ENCODE data around the gene PLAGL1.

The PLAGL1 gene

DNA sequence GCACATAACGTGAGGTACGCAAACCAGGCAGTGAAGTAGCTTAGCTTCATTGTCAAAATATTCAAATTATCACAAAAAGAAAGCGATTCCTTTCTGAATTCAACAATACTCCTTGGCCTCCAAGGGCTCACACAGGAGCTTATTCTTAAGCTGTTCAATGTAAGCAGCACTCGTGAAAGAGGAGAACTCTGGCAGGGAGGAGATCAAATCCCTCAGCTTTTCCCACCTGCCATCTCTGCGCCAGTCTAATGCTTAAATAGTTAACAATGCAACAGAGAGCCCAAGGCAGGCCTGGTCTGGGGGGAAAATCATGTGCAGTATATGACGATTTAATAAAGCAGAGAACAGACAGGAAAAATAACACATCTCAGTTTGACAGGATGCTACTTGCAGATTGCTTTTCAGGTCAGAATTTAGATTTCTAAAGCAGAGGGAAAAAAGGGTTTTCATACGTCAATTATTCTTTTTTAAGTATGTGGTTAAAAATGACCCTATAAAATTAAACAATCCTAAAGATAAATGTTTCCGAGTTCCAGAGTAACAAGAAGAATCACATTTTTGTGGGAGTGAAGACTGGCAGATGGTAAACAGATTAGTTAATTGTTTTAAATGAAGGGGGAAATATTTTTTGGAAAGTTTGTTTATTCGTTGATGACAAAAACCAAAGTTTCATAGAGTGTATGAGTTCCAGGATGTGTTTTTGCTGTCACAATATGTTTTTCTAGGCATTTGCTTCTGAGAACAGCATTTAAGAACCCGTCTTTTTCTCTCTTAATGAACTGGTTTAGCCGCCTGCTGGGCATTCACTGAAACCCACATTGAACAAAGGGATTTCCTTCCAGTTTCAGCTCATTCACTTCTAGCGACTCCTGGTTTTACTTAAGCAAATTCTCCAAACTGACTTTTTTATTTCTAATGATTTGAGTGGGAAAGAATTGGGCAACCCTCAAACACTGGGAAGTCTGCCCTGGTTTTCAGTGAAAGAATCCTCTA is 45.9 kb downstream of the PLAGL1 start:
- Histone ChIP-seq H3K4me1 (ENCODE audit: control insufficient read depth, low read depth, low read length) (peaks cover 89% of the 10 kb centered on the region), H3K27ac (ENCODE audit: low read length) (no peak overlapping the region), H3K36me3 (ENCODE audit: control insufficient read depth, low read depth, low read length) (no peaks in the 10 kb centered on the region), H3K4me3 (ENCODE audit: low read length) (peak overlapping the region; percentile 24), H3K9me3 (ENCODE audit: control insufficient read depth, low read depth, low read length) (no peaks in the 10 kb centered on the region), H3K9ac (ENCODE audit: low read length) (no peak overlapping the region), H3K27me3 (ENCODE audit: control insufficient read depth, insufficient read depth, low read length) (peaks cover 99% of the 10 kb centered on the region)

DNA sequence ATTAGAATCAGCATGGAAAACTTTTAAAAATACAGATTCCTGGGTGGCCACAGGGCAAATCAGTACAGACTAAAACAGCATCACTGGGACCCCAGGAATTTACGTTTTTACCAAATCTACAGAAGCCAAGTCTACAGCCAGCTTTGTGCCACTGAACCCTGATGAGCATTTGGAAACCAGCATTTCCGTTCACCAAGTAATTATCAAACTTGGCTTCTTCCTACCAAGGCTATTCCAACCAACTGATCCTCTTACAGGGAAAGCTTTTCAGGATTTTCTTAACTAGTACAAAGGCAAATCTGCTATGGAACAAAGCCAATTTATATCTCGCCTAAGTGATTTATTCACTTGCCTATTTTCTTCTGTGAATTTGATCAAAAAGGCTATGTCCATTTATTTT is 47.0 kb downstream of the PLAGL1 start:
- peaks cover 99% of the 10 kb centered on the region for H3K27me3 ChIP-seq (ENCODE audit: control insufficient read depth, insufficient read depth, low read length)
- no peak overlapping the region for H3K9ac ChIP-seq (ENCODE audit: low read length)
- no peak overlapping the region for H3K4me3 ChIP-seq (ENCODE audit: low read length)
- H3K9me3 ChIP-seq (ENCODE audit: control insufficient read depth, low read depth, low read length), result no peaks in the 10 kb centered on the region
- H3K4me1 ChIP-seq (ENCODE audit: control insufficient read depth, low read depth, low read length), result peaks cover 89% of the 10 kb centered on the region
- no peak overlapping the region for H3K27ac ChIP-seq (ENCODE audit: low read length)
- no peaks in the 10 kb centered on the region for H3K36me3 ChIP-seq (ENCODE audit: control insufficient read depth, low read depth, low read length)

DNA sequence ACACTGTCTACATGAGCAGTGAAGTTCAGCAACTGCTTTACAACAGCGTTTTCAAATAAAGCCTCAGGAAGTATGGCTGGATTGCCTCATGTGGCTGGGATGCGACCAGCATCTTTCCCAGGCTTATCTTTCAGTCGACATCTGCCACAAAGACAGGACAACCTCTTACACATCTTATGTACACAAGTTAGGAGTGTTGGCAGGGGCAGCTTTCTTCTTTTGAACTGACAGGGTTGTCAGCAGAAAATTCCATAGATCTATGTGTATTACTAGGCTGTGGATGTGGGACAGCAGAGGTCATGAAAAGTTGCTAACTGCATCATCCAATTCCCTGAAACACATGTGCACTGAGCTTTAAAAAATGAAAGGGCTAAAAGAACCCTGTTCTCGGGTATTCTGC is 48.1 kb downstream of the PLAGL1 start:
- Histone ChIP-seq H3K36me3 (ENCODE audit: control insufficient read depth, low read depth, low read length) (no peaks in the 10 kb centered on the region), H3K4me1 (ENCODE audit: control insufficient read depth, low read depth, low read length) (peaks cover 77% of the 10 kb centered on the region)

DNA sequence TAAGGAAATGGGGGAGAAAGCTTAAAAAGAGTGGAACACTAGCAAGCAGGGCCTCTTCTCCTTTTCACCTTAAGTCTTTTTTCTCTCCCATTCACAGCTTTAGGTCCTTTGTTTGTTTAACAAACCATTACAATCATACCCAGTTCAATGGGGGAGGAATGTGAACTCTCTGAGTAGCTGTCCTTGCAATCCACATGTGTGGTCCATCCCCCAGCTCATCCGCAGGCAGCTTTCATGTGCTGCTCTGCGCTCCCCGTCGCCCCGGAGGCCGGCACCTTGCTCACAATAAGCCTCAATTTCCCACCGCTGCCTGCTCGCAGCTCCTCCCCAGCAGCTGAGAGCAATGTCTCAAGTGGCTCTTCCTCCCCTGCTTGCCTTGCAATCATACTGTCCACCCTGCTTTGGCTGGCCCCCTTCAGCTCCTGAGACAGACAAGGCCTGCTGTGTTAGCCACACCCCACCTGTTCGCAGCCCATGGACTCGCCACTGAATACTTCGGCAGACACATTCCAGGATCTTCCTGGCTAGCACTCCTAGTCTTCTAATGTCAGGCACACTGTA is 49.1 kb downstream of the PLAGL1 start:
- Histone ChIP-seq H3K4me1 (ENCODE audit: control insufficient read depth, low read depth, low read length) (peaks cover 69% of the 10 kb centered on the region), H3K4me3 (ENCODE audit: low read length) (peak overlapping the region; percentile 37), H3K36me3 (ENCODE audit: control insufficient read depth, low read depth, low read length) (no peaks in the 10 kb centered on the region), H3K27me3 (ENCODE audit: control insufficient read depth, insufficient read depth, low read length) (peaks cover 92% of the 10 kb centered on the region), H3K9ac (ENCODE audit: low read length) (peak overlapping the region; percentile 27), H3K9me3 (ENCODE audit: control insufficient read depth, low read depth, low read length) (no peaks in the 10 kb centered on the region), H3K27ac (ENCODE audit: low read length) (no peak overlapping the region)

More for the DNA sequence above, 48.1 kb downstream of the PLAGL1 start:
- H3K9me3 ChIP-seq (ENCODE audit: control insufficient read depth, low read depth, low read length), result no peaks in the 10 kb centered on the region
- H3K9ac ChIP-seq (ENCODE audit: low read length), result no peak overlapping the region
- no peak overlapping the region for H3K4me3 ChIP-seq (ENCODE audit: low read length)
- peaks cover 99% of the 10 kb centered on the region for H3K27me3 ChIP-seq (ENCODE audit: control insufficient read depth, insufficient read depth, low read length)
- no peak overlapping the region for H3K27ac ChIP-seq (ENCODE audit: low read length)

DNA sequence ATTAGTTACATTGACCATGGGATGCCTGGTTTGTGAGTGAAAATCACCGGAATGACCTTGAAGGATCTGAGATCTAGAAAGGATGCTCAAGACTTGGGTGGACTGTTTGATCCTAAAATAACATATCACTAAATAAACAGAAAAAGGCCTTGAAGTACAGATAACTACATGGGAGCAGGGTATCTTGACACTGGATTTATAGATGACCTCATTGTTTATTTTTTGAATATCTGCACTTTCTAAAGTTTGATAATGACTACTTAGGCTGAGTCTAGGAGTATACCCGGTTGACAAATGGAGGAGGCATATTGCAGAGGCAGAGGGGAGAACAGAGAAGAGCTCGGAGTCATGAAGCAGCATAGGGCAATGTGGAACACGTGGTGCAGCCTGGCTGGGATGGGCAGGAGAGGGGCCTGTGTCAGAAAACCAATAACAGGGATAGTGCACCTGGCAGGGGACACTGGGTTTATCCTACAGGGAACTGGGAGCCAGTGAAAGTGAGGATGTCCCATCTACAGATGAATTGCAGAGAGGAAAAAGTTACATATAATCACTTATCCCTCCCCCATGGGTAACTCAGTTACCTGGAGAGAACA is 50.3 kb downstream of the PLAGL1 start:
- Histone ChIP-seq H3K9ac (ENCODE audit: low read length) (no peak overlapping the region), H3K36me3 (ENCODE audit: control insufficient read depth, low read depth, low read length) (no peaks in the 10 kb centered on the region), H3K4me1 (ENCODE audit: control insufficient read depth, low read depth, low read length) (peaks cover 62% of the 10 kb centered on the region), H3K27ac (ENCODE audit: low read length) (no peak overlapping the region), H3K27me3 (ENCODE audit: control insufficient read depth, insufficient read depth, low read length) (peaks cover 80% of the 10 kb centered on the region), H3K4me3 (ENCODE audit: low read length) (peak overlapping the region; percentile 37), H3K9me3 (ENCODE audit: control insufficient read depth, low read depth, low read length) (no peaks in the 10 kb centered on the region)

DNA sequence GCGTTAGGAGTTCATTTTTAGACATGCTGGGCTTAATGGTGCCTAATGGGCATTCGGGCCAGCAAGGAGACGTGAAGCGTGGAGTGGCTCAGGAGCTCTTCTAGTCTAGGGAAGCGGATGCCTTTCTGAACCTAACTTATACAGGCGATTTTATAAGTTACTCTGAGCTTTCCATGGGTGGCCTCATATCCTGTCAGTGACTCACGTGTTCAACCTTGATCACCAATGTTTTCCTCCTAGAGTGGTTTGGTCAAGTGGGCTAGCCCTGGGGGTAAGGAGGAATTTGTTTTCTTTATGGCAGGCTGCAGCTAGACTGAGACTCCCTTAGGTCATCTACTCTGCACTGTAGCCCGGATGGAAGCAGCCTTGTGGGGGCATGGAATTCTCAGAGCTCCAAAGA is 52.1 kb downstream of the PLAGL1 start:
- peaks cover 66% of the 10 kb centered on the region for H3K27me3 ChIP-seq (ENCODE audit: control insufficient read depth, insufficient read depth, low read length)
- no peaks in the 10 kb centered on the region for H3K36me3 ChIP-seq (ENCODE audit: control insufficient read depth, low read depth, low read length)
- H3K4me1 ChIP-seq (ENCODE audit: control insufficient read depth, low read depth, low read length), result peaks cover 46% of the 10 kb centered on the region
- H3K27ac ChIP-seq (ENCODE audit: low read length), result no peak overlapping the region
- H3K9ac ChIP-seq (ENCODE audit: low read length), result no peak overlapping the region
- H3K9me3 ChIP-seq (ENCODE audit: control insufficient read depth, low read depth, low read length), result no peaks in the 10 kb centered on the region
- no peak overlapping the region for H3K4me3 ChIP-seq (ENCODE audit: low read length)

DNA sequence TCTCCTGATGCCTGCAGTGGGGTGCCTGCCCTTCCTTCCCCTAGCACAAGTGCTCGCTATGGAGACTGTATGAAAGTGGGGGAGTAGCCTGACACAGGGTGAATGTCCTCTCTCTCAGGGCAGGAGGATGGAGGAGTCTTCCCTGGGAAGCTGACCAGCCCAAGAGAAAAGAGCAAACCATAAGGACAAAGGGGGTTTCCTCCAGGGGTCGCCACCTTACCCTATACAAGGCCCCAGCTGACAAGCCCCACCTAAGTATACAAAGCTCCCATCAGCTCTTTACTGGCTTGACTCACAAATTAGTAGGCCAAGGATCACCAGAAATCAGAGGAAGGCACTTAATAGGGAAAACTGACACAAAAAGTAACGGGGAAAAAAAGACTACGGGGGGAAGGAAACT is 54.1 kb downstream of the PLAGL1 start:
- Histone ChIP-seq H3K9me3 (ENCODE audit: control insufficient read depth, low read depth, low read length) (no peaks in the 10 kb centered on the region), H3K27me3 (ENCODE audit: control insufficient read depth, insufficient read depth, low read length) (peaks cover 46% of the 10 kb centered on the region), H3K9ac (ENCODE audit: low read length) (no peak overlapping the region), H3K36me3 (ENCODE audit: control insufficient read depth, low read depth, low read length) (no peaks in the 10 kb centered on the region), H3K4me3 (ENCODE audit: low read length) (no peak overlapping the region), H3K27ac (ENCODE audit: low read length) (no peak overlapping the region), H3K4me1 (ENCODE audit: control insufficient read depth, low read depth, low read length) (peaks cover 25% of the 10 kb centered on the region)

DNA sequence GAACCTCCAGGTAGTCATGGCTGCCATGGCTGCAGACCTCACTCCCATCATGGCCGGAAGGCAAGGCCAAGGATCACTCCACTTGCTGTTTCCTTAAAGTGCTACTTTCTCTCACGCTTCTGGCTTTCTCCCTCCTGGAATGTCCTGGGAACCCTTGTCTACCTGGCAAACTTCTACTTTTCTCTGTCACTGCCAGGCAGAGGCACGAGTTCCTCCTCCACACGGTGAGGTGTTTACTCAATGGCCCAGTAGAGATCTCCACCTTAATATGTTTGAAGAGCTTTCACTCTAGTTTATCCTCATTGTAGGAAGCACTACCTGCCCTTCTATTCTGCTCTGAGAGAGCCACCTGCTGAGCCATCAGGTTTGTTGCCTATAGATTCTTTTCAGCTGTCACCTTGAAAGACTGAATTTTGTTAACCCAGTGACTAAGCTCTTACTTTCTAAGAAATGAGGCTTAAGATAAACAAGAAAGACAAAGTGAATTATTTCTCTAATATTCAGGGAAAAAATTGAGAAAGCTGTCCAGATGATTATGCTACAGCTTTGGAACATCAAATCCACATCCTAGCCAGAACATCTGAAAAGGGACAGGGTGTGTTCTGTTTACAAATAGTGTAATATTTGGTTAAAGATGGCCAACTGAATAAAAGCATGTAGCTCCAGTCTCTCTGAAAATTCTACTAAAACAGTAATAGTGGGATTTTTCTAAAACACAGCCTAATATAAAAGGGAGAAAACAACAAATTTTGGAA is 54.9 kb downstream of the PLAGL1 start:
- H3K36me3 ChIP-seq (ENCODE audit: control insufficient read depth, low read depth, low read length), result no peaks in the 10 kb centered on the region
- H3K9ac ChIP-seq (ENCODE audit: low read length), result no peak overlapping the region
- no peaks in the 10 kb centered on the region for H3K9me3 ChIP-seq (ENCODE audit: control insufficient read depth, low read depth, low read length)
- H3K27ac ChIP-seq (ENCODE audit: low read length), result no peak overlapping the region
- H3K4me3 ChIP-seq (ENCODE audit: low read length), result no peak overlapping the region
- H3K27me3 ChIP-seq (ENCODE audit: control insufficient read depth, insufficient read depth, low read length), result peaks cover 38% of the 10 kb centered on the region
- peaks cover 26% of the 10 kb centered on the region for H3K4me1 ChIP-seq (ENCODE audit: control insufficient read depth, low read depth, low read length)

DNA sequence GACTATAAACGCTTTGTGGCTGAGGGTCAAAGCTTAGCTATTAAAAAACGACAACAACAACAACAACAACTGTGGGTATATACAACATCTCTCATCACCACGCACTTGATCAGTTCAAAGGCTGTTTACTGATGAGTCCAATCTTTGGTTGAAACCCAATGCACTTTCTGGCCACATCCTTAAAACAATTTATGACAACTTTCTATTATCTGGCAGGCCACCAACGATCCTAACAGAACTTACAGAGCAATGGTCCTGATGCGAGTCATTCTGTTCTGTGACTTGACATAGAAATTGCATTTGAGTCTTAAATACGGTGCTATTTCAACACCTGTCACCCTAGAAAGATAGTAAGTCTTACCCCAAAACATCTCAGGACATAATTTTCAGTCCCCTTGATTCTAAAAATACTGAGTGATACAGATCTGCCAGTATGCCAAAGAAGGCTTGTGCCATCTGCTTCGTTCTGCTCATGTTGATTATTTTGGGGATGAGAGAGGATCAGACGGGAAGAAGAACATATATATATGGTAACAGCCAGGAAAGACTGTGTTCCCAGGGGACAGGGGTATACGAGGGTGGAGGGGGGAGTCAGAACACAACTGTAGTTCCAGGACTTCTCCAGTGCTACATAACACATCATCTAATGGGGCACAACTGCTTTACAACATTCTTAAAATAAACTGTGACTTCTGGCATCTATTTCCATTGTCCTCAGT is 55.8 kb downstream of the PLAGL1 start:
- Histone ChIP-seq H3K4me1 (ENCODE audit: control insufficient read depth, low read depth, low read length) (peaks cover 20% of the 10 kb centered on the region), H3K27ac (ENCODE audit: low read length) (no peak overlapping the region), H3K9me3 (ENCODE audit: control insufficient read depth, low read depth, low read length) (no peaks in the 10 kb centered on the region), H3K4me3 (ENCODE audit: low read length) (no peak overlapping the region), H3K9ac (ENCODE audit: low read length) (no peak overlapping the region), H3K36me3 (ENCODE audit: control insufficient read depth, low read depth, low read length) (no peaks in the 10 kb centered on the region), H3K27me3 (ENCODE audit: control insufficient read depth, insufficient read depth, low read length) (peaks cover 29% of the 10 kb centered on the region)

DNA sequence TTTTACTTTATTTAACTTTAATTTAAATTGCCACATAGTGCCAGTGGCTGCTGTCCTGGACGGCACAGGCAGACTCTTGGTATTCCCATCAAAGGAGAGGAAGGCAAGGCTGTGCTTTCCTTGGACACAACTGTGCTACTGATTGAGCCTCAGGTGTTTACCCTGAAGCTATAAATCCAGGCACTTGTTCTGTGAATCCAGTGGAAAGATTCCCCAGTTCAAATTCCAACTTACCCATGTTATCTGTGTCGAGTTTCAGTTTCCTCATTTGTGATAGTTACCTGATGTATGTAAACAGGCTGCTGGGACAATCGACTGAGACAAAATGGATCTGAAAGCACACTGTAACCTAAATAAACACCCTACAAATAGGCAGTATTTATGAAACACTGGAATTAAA is 57.2 kb downstream of the PLAGL1 start:
- no peak overlapping the region for H3K4me3 ChIP-seq (ENCODE audit: low read length)
- H3K9me3 ChIP-seq (ENCODE audit: control insufficient read depth, low read depth, low read length), result no peaks in the 10 kb centered on the region
- H3K9ac ChIP-seq (ENCODE audit: low read length), result no peak overlapping the region
- H3K36me3 ChIP-seq (ENCODE audit: control insufficient read depth, low read depth, low read length), result no peaks in the 10 kb centered on the region
- H3K27ac ChIP-seq (ENCODE audit: low read length), result no peak overlapping the region
- H3K27me3 ChIP-seq (ENCODE audit: control insufficient read depth, insufficient read depth, low read length), result peaks cover 16% of the 10 kb centered on the region
- peaks cover 17% of the 10 kb centered on the region for H3K4me1 ChIP-seq (ENCODE audit: control insufficient read depth, low read depth, low read length)

DNA sequence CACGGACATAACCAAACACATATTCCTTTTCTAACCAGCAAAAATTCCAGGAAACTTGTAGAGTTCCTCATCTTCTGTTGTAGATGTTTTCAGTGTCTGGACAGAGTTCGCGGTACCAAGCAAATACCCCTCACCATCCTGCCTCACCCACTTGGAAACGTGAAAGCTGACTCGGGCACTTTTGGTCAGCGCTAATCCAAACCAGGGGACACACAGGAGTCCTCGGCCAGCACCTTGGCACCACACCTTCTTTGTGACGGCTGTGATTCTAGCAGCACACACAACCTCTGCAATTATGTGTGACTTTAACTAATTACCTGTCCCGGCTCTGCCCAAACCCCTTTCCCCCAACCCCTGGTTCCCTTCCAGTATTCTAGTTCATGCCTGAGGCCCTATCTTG is 58.1 kb downstream of the PLAGL1 start:
- Histone ChIP-seq H3K4me3 (ENCODE audit: low read length) (no peak overlapping the region), H3K9me3 (ENCODE audit: control insufficient read depth, low read depth, low read length) (no peaks in the 10 kb centered on the region), H3K4me1 (ENCODE audit: control insufficient read depth, low read depth, low read length) (peaks cover 17% of the 10 kb centered on the region), H3K36me3 (ENCODE audit: control insufficient read depth, low read depth, low read length) (no peaks in the 10 kb centered on the region), H3K27me3 (ENCODE audit: control insufficient read depth, insufficient read depth, low read length) (peaks cover 7% of the 10 kb centered on the region), H3K27ac (ENCODE audit: low read length) (no peak overlapping the region), H3K9ac (ENCODE audit: low read length) (no peak overlapping the region)
